Nephron (organoid): ENCODE measurements around the gene ELL.

Experiments used
- H3K27ac Mint-ChIP-seq, 3 experiments: 2 replicates each; pipeline ENCODE4 v1.8.0; 2020; ENCODE audit warnings: mixed read lengths in 3 of 3, mild to moderate bottlenecking in 2 of 3, moderate library complexity in 1 of 3
- H3K27me3 Mint-ChIP-seq: 2 replicates; pipeline ENCODE4 v1.8.0; 2021; ENCODE audit warnings: low read depth, mild to moderate bottlenecking, moderate library complexity, mixed read lengths
- H3K36me3 Mint-ChIP-seq: 2 replicates; pipeline ENCODE4 v1.8.0; 2020; ENCODE audit warnings: low read depth, mixed read lengths
- H3K4me1 Mint-ChIP-seq: 2 replicates; pipeline ENCODE4 v1.8.0; 2020; ENCODE audit warnings: mixed read lengths
- H3K4me3 Mint-ChIP-seq, 3 experiments: 2 replicates each; pipeline ENCODE4 v1.8.0; 2020; ENCODE audit warnings: mild to moderate bottlenecking in 3 of 3, mixed read lengths in 3 of 3, moderate library complexity in 2 of 3
- H3K9me3 Mint-ChIP-seq: 2 replicates; pipeline ENCODE4 v1.8.0; 2020; ENCODE audit warnings: mixed read lengths
- TF ChIP-seq, protein P1 (sequence below), 3 experiments: fragments of 200-600 bp; sonication (generic); IDR thresholded peaks; one replicate each; pipeline ENCODE4 v1.5.0; 2021; ENCODE audit warnings: antibody characterized with exemption in 3 of 3; ENCODE audit not compliant: unreplicated experiment in 3 of 3

ELL gene

DNA sequence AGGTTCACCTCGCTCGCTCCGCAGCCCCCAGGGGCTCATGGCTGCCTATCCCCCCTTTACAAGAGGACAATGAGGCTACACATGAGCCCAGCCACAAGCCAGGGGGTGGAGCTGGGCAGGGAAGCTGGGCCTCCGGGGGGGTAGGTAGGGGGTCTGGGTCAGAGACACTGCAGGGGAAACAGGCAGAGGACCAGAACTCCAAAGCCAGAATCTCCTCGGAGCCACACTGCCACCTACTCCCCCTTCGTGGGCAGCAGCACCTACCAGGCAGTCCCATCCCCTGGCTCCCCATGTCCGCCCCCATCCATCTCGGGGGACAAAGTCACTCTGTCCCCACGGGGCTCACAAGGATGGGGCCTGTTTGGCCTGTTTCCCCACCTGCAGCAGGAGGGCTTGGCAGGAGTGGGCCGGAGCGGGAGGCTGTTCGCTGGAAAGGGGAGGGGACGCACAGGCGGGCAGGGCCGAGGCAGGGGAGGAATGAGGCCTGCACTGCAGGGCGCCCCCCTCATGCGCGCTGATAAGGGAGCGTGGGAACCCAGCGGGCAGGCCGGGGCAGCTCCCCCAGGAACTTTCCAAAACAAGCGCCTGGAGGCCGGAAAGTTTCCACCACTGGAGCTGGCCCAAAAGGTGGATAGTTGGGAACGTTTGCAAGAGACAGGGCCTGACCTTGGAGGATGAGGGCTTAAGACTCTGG, 83.4 kb downstream of the ELL start:
- Mint-ChIP-seq H3K4me3 (peak overlapping the region; percentile 74 to 81 (median 81)), H3K9me3 (no peaks in the 10 kb centered on the region), H3K27ac (peak overlapping the region; percentile 96 to 98 (median 98)), H3K36me3 (peaks cover 5% of the 10 kb centered on the region), H3K27me3 (no peaks in the 10 kb centered on the region), H3K4me1 (peaks cover 44% of the 10 kb centered on the region)
- TF ChIP-seq, protein P1, sequence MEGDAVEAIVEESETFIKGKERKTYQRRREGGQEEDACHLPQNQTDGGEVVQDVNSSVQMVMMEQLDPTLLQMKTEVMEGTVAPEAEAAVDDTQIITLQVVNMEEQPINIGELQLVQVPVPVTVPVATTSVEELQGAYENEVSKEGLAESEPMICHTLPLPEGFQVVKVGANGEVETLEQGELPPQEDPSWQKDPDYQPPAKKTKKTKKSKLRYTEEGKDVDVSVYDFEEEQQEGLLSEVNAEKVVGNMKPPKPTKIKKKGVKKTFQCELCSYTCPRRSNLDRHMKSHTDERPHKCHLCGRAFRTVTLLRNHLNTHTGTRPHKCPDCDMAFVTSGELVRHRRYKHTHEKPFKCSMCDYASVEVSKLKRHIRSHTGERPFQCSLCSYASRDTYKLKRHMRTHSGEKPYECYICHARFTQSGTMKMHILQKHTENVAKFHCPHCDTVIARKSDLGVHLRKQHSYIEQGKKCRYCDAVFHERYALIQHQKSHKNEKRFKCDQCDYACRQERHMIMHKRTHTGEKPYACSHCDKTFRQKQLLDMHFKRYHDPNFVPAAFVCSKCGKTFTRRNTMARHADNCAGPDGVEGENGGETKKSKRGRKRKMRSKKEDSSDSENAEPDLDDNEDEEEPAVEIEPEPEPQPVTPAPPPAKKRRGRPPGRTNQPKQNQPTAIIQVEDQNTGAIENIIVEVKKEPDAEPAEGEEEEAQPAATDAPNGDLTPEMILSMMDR (IDR thresholded peaks at IDR 0.05; ENCODE audit: unreplicated experiment in 3 of 3) = no peak

DNA sequence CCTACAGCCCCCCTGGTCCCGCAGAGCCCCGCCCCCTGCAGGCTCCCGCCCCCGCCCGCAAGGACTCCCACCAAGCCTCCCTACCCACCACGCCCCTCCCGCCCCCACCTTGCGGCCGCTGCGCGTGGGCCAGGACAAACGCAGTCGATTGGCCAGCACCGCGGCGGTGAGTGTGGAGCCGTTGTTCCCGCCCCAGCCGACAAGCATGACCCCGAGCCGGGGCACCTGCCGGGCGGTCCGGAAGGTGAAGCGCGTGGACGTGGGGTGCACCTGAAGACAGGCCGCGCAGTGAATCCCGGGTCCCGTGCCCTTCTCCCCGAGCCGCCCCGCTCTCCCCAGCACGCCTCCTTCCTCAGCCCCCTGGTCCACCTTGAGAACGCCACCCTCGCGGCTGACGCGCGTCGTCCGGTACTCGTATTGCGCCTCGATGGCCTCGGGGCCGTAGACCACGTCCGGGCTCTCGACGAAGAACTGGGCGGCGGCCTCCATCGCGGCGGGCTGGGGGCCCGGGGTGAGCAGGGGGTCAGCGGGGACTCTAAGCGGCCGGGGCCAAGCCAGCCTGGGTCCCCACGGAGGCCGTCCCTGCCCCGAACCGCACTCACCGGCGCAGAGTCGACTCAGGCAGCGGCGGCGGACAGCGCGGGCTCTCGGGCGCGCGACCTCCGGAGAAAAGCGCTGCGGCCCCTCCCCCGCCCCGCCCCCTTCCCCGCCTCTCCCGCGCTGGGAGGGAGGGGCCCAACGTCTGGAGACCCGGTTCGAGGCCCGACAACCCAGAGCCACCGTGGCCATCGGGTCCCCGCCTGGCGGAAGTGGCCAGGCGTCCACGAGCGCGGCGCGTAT, 84.2 kb downstream of the ELL start, which contains the start of gene ISYNA1:
Gene ISYNA1, minus strand, starts transcription at position 643 of the 840 bp plus-strand sequence. Its CDS starts 154 bp downstream, at position 489.
- peak within 1 kb of the TSS; percentile 84 to 87 (median 86) for H3K4me3 Mint-ChIP-seq
- no peaks in the 10 kb centered on the region for H3K27me3 Mint-ChIP-seq
- H3K36me3 Mint-ChIP-seq = peaks cover 4% of the 10 kb centered on the region

DNA sequence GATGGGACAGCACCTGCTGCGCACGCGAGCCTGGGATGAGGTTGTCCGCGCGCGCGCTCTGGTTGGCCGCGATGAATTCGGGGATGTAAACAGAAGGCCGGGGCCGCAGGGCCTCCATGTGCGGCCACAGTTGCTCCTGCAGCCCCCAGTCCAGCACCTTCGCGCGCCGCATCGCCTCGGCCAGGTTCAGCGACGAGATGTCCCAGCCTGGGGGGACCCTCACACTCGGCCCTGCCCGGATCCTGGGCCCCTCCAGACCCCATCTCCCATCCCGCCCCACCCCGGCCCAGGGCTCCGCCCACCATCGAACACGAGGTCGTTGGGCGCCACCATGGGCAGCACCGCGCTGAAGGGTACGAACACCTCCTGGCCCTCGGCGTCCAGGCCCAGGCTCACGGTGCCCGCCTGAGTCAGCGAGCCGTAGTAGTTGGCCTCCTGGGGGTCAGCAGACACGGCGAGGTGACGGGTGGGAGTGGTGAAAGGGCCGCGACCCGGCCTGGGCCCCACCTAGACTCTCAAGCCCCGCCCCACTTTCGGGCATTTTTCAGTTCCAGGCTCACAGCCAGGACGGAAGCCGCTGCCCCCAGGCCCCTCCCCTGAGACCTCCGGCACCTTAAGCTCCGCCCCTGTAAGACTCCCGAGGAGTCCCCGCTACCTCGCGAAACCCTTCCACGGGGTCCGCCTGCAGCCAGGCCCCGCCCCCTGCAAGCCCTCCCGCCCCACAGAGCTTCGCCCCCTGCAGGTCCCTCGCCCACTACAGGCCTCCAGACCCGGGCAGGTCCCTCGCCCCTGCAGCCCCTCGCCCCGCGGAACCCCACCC, 85.0 kb downstream of the ELL start:
- Mint-ChIP-seq H3K36me3 (no peaks in the 10 kb centered on the region), H3K4me1 (peaks cover 40% of the 10 kb centered on the region), H3K27ac (peak overlapping the region; percentile 63 to 90 (median 87)), H3K27me3 (no peaks in the 10 kb centered on the region), H3K4me3 (peak overlapping the region; percentile 84 to 88 (median 87)), H3K9me3 (no peaks in the 10 kb centered on the region)
- TF ChIP-seq, protein P1 (IDR thresholded peaks at IDR 0.05; ENCODE audit: unreplicated experiment in 3 of 3) = no peak

More for the DNA sequence above, 84.2 kb downstream of the ELL start, which contains the start of gene ISYNA1:
- Mint-ChIP-seq H3K9me3 (no peaks in the 10 kb centered on the region), H3K4me1 (peaks cover 41% of the 10 kb centered on the region), H3K27ac (peak within 1 kb of the TSS; percentile 96 to 98 (median 98))
- TF ChIP-seq, protein P1 (IDR thresholded peaks at IDR 0.05; ENCODE audit: unreplicated experiment in 3 of 3) = no peak

DNA sequence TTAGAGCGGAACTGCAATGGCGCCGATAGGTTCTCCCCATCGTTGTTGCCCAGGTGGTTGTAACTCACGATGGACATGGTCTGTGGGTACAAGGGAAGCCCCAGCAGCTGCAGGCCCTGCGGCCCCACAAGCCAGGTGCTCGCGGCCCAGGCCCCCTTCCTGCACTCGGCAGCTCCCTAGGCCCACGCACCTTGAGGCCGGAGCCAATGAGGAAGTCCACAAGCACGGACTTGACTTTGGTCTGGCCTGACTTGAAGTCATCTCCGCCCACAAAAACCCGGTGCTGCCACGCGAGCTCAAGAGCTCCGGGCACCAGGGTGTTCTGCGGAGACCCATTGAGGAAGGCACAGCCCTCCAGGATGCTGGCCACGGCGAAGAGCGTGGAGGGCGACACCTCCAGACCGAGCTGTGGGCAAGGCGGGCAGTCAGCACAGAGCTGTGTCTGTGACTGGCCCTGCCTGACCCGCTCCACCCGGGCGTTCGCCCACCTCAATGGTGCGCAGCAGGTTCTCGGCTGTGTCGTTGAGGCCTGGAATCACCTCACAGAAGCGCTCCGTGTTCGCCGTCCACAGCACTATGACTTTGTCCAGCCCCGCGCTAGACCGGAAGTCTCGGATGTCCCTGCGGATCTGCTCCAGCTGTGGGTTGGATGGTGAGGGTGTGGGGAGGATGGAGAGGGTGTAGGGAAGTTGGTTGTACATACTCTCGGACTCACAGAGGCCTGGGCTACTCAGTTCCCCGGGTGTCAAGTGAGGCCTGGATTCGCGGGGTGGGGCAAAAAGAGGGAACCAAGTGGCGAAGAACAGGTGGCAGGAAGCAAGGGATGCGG, 85.8 kb downstream of the ELL start:
- no peaks in the 10 kb centered on the region for H3K36me3 Mint-ChIP-seq
- peaks cover 40% of the 10 kb centered on the region for H3K4me1 Mint-ChIP-seq
- H3K27me3 Mint-ChIP-seq = no peaks in the 10 kb centered on the region
- no peaks in the 10 kb centered on the region for H3K9me3 Mint-ChIP-seq
- H3K4me3 Mint-ChIP-seq = peak overlapping the region; percentile 84 to 88 (median 87)
- peak overlapping the region; percentile 48 to 90 (median 77) for H3K27ac Mint-ChIP-seq
- TF ChIP-seq, protein P1 (IDR thresholded peaks at IDR 0.05; ENCODE audit: unreplicated experiment in 3 of 3) = no peak
